Body of pancreas (tissue), 4 donors: Measurements from ENCODE around the gene HIP1. TPM values are rescaled to one million over a fixed set of nuclear protein-coding genes. Genes with fewer than 3 reads are reported as not detected.
"Not testable (repeated sequence)": the region's sequence is repeated elsewhere in the genome, so short reads cannot be mapped to it uniquely, and the experiment has no call there.

ENCODE experiments used
- ATAC-seq: fragments of 150-250 bp; one replicate; pipeline ENCODE4 v1.9.1; 2016
- DNase-seq, 4 donors: peaks; one replicate each; pipeline ENCODE4 v3.0.0-alpha.2; 2019
- H3K27ac ChIP-seq, 4 donors: fragments of 200-600 bp; sonication (generic); 1 replicate in 3 of 4; 2 replicates in 1 of 4; pipeline versions ENCODE4 v1.5.1 to v1.6.1; 2016 to 2019; ENCODE audit warnings: mild to moderate bottlenecking in 1 of 4, mixed read lengths in 1 of 4, moderate library complexity in 1 of 4
- H3K27me3 ChIP-seq, 2 donors: fragments of 200-600 bp; sonication (generic); one replicate each; pipeline ENCODE4 v1.6.0; 2016; ENCODE audit warnings: mild to moderate bottlenecking in 1 of 2
- H3K36me3 ChIP-seq, 2 donors: fragments of 200-600 bp; sonication (generic); replicated peaks in 1 of 2; 2 replicates each; pipeline ENCODE4 v1.5.1; 2016; ENCODE audit warnings: low read depth in 2 of 2; ENCODE audit not compliant: insufficient read depth in 1 of 2
- H3K4me1 ChIP-seq: fragments of 200-600 bp; sonication (generic); one replicate; pipeline ENCODE4 v1.6.0; 2016
- H3K4me3 ChIP-seq, 2 donors: fragments of 200-600 bp; sonication (generic); 1 replicate in 1 of 2; 2 replicates in 1 of 2; pipeline ENCODE4 v1.5.1; 2016 to 2019
- H3K9me3 ChIP-seq, 3 donors: fragments of 200-600 bp; sonication (generic); 1 replicate in 2 of 3; 2 replicates in 1 of 3; pipeline ENCODE4 v1.5.1; 2016
- CTCF ChIP-seq, 7 experiments: fragments of 450-650 bp in 4 of 7; fragments of 200-600 bp in 3 of 7; sonication (generic) in 3 of 7; IDR thresholded peaks; one replicate each; pipeline ENCODE4 v1.5.1; 2016 to 2019; ENCODE audit warnings: antibody characterized with exemption in 7 of 7
- POLR2A ChIP-seq, 3 donors: fragments of 450-650 bp; IDR thresholded peaks; one replicate each; pipeline ENCODE4 v1.6.1; 2016; ENCODE audit warnings: antibody characterized with exemption in 3 of 3, mild to moderate bottlenecking in 2 of 3
- WGBS, 2 donors: methylation state at CpG; one replicate each; pipeline ENCODE4 v1.1.5; 2017; 5-methylcytosine and 5-hydroxymethylcytosine counted together
- intact Hi-C: fragments of 100-400 bp; cut with DNase I; formaldehyde crosslinking; loops from one replicate; pipeline ENCODE4 v1.15.1; 2023
- total RNA-seq, 2 donors: library from RNA; depleted of rRNA; stranded (reverse); fragments of >200 nt; gene quantifications; one replicate each; pipeline ENCODE4 v1.1.0, GENCODE V29; 2016

Gene HIP1
- 10 to 100 TPM in 1 of 2 donors, 1 to 10 TPM in 1; 8.3 to 14.5 TPM for total RNA-seq

- Histone ChIP-seq H3K4me1 (peaks cover 12% of the 10 kb centered on the region), H3K27me3 (no peaks in the 10 kb centered on the region), H3K9me3 (no peaks in the 10 kb centered on the region), H3K36me3 (no peaks in the 10 kb centered on the region), H3K27ac (peak within 1 kb of the TSS; percentile 56 to 91 (median 78)), H3K4me3 (peak within 1 kb of the TSS; percentile 60 to 92)
- 0% methylated on average over 1 to 30 of the region's 30 CpGs for WGBS, 2 donors
- intact Hi-C loops = no loop called here
- TF ChIP-seq CTCF (IDR thresholded peaks at IDR 0.05) (no peak), POLR2A (IDR thresholded peaks at IDR 0.05) (no peak)
- DNase-seq (no peak), ATAC-seq (no peak)
These were observed at the start of gene HIP1 for GRCh38 chr7:75738604-75738974. Gene HIP1, minus strand, starts transcription at chr7:75738941. Its CDS starts 21 bp downstream, at chr7:75738920.

GRCh38 chr7:75788154-75788847 is 49.6 kb upstream of the HIP1 start:
- ATAC-seq, H3K4me1 ChIP-seq, H3K4me3 ChIP-seq, H3K36me3 ChIP-seq, H3K27me3 ChIP-seq, H3K9me3 ChIP-seq, H3K27ac ChIP-seq, DNase-seq, intact Hi-C loops: not testable (repeated sequence)
- WGBS, 2 donors = 65 to 69% methylated on average over 13 to 14 of the region's 14 CpGs

DNA sequence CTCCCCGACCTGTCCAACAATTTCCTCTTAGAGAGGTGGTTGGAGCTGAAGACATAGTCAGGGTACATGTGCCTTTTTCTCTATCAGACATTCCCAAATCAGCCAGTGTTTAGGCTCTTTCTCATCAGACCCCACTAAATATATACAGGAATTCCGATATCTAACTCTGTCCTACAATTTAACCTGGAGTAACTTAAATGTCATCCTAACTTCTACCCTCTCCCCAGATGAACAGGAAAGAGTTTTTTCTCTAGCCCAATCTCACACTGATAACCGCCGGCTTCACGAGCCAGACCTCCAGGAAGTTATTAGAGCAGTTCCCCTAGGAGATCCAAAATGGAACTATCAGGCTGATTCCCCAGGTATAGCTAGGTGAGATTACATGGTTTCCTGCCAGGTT is 44.3 kb upstream of the HIP1 start:
- DNase-seq = not testable (repeated sequence)

GRCh38 chr7:75780647-75781273 is 42.0 kb upstream of the HIP1 start:
- WGBS, 2 donors = 71 to 75% methylated on average over 14 of the region's 14 CpGs
- H3K9me3 ChIP-seq, H3K4me3 ChIP-seq, intact Hi-C loops, H3K4me1 ChIP-seq, ATAC-seq, H3K36me3 ChIP-seq, H3K27me3 ChIP-seq, DNase-seq, H3K27ac ChIP-seq: not testable (repeated sequence)

More for the DNA sequence above, 44.3 kb upstream of the HIP1 start:
- intact Hi-C loops, H3K36me3 ChIP-seq, H3K4me1 ChIP-seq, H3K9me3 ChIP-seq, H3K27me3 ChIP-seq, H3K27ac ChIP-seq, ATAC-seq, H3K4me3 ChIP-seq: not testable (repeated sequence)
- 77 to 83% methylated on average over 5 of the region's 5 CpGs for WGBS, 2 donors

DNA sequence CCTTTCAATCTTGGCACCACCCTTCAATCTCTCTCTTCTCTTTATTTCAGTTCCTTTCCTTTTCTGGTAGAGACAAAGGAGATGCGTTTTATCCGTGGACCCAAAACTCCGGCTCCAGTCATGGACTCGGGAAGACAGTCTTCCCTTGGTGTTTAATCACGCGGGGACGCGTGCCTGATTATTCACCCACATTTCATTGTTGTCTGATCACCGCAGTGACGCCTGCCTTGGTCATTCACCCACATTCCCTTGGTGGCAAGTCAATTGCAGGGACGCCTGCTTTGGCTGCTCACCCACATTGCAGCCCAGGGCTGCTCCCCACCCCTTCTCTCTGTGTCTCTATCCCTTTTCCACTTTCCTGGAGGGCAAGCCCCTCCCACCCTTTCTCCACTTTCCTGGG is 40.8 kb upstream of the HIP1 start:
- H3K27ac ChIP-seq, H3K4me3 ChIP-seq, H3K36me3 ChIP-seq, DNase-seq, H3K27me3 ChIP-seq, ATAC-seq, H3K9me3 ChIP-seq, intact Hi-C loops, H3K4me1 ChIP-seq: not testable (repeated sequence)
- 58 to 72% methylated on average over 11 of the region's 11 CpGs for WGBS, 2 donors

DNA sequence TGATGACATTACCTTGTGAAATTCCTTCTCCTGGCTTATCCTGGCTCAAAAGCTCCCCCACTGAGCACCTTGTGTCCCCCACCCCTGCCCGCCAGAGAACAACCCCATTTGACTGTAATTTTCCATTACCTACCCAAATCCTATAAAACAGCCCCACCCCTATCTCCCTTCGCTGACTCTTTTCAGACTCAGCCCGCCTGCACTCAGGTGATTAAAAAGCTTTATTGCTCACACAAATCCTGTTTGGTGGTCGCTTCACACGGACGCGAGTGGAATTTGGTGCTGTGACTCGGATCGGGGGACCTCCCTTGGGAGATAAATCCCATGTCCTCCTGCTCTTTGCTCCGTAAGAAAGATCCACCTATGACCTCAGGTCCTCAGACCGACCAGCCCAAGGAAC is 40.3 kb upstream of the HIP1 start:
- H3K36me3 ChIP-seq, H3K27me3 ChIP-seq, DNase-seq, ATAC-seq, intact Hi-C loops, H3K4me3 ChIP-seq, H3K4me1 ChIP-seq, H3K9me3 ChIP-seq, H3K27ac ChIP-seq: not testable (repeated sequence)
- WGBS, 2 donors = 59 to 75% methylated on average over 11 of the region's 11 CpGs

- H3K9me3 ChIP-seq = no peaks in the 10 kb centered on the region
- ATAC-seq (no peak), DNase-seq (no peak)
- WGBS, 2 donors = 68 to 80% methylated on average over 12 of the region's 12 CpGs
- no peak overlapping the region for H3K4me3 ChIP-seq
- H3K36me3 ChIP-seq = no peaks in the 10 kb centered on the region
- H3K27me3 ChIP-seq = no peaks in the 10 kb centered on the region
- intact Hi-C loops = no loop called here
- H3K27ac ChIP-seq = no peak overlapping the region
- H3K4me1 ChIP-seq = no peaks in the 10 kb centered on the region
- no peak for TF ChIP-seq CTCF (IDR thresholded peaks at IDR 0.05)
- no peak for TF ChIP-seq POLR2A (IDR thresholded peaks at IDR 0.05)
These were observed 37.7 kb upstream of the HIP1 start for GRCh38 chr7:75776295-75776971.

- H3K27ac ChIP-seq, DNase-seq, H3K36me3 ChIP-seq, intact Hi-C loops, H3K4me3 ChIP-seq, H3K27me3 ChIP-seq, ATAC-seq, H3K4me1 ChIP-seq, H3K9me3 ChIP-seq: not testable (repeated sequence)
- WGBS, 2 donors = 82 to 87% methylated on average over 6 of the region's 6 CpGs
These were observed 35.2 kb upstream of the HIP1 start for GRCh38 chr7:75773958-75774357.
